ENCODE data around the gene GRIP1.
"Not testable (repeated sequence)": the region's sequence is repeated elsewhere in the genome, so short reads cannot be mapped to it uniquely, and the experiment has no call there.

The GRIP1 gene

DNA sequence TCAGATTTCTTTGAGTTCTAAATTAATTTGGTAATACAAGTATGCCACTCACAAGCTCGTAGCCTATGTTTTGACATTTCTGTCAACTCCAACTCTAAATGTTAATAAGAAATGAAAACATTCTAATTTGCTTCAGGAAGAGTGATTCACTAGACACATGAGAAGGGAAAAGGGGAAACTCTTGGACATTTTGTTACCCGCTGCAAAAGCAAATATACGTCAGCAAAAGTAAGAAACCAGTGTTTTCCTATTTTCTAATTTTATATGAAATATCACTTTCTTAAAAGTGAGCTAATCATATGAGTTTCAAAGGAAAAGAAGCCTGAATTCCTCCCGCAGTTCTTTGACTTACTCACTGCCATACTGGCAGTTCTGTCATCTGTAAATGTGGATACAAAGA, 162.3 kb downstream of the GRIP1 start:
- no peak for DNase-seq

DNA sequence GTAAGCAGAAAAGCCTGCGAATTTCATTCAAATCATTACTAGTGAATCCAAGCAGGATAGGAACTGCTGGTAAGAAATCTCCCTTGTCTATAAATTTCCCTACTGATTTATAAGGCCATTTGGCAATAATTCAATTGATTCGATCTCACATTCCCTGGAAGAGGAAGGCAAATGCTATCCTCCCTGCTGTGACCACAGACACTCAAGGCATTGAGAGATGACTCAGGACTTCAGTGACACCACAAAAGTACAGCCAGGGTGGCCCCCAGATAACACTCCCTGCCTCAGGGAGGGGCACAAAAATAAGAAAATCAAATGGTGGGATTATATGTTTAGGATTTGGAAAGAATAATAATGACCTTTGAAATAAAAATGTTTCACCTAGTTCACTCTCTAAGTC, 162.7 kb downstream of the GRIP1 start:
- no peak for DNase-seq

DNA sequence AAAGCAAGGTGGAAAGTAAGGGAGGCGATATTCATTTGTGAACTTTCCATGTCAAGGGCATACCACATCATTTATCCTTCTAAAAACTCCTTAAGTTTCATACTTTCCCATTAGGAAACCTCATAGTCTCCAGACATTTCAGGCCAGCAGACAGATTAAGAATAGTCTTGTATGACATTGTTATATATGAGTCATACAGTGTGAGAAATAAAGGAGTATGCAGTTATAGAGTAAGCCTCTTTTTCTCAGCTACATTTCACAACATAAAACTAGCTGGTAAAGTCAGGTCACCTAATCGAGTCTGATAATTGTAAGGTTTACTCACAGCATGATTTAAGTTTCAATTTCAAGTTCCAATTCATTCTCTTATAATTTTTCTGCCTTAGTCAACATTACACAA, 164.3 kb downstream of the GRIP1 start:
- DNase-seq = no peak

DNA sequence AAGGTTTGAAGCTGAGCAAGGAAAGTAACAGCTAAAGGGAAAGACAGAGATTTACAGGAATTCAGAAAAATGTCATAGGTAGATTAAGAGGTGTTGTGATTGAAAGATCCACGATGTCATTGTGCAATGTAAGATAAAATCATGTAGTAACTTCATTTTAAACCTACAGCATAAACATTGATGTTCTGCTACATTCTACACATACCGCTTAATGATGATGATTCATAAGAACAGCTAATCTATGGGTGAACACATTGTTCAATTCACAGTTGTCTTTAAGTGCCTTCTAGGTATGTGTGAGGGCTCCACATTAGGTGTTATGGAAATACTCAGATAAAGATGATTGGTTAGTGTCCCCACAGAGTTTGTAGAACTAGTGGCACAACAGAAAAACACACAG, 170.9 kb downstream of the GRIP1 start:
- no peak for DNase-seq

DNA sequence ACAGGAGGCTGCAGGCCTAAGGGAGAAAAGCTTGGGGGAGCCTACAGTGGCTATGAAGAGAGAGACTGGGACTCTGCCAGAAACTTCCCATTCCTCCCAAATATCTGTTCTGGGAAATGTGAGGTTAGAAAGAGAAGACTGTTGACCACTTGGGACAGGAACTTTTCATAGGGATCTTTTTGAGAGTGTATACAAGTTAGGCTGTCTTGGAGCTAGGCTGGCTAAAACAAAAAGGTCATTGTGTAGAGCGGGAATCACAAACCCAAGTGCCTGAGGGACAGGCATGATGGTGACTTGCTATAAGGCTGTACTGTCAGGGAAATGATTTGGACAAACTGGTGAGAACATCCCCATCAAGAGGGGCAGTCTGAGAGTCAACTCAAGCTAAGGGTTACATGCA, 175.1 kb downstream of the GRIP1 start:
- no peak for DNase-seq

DNA sequence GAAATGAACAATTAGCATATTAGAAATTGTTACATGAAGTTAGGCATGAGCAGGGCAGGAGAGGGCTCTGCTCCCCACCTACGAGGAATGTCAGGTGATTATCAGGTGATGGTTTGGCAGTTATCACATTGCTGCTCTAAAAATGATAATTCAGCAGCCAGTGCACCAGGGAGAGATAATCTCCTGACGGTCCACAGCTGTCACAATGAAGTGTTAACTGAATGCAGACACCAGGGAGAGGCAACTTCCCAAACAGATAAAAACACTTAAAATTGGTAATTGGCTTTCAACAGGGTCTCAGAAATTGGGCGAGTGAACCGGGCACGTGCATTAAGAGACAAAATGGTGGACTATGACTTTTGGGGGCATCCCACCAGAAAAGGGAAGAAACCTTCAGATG, 176.0 kb downstream of the GRIP1 start:
- DNase-seq = no peak

DNA sequence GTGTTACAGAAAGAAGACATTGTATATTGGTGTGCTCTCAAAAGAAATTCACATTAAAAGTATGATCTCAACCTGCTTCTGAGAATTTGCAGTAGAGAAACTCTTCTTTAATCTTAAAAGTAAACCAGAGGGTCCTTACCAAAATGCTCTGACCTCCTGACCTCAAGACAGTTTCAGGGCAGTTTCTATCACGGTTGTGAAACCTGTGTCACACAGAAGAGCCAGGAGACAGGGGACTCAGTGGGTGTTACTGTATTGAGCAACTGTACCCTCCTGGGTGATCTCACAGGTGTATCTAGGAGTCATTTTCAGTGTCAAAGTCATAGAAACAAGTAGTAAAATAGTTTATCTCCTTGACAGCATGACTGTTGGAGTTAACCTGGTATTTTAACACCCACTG, 178.0 kb downstream of the GRIP1 start:
- DNase-seq = no peak

DNA sequence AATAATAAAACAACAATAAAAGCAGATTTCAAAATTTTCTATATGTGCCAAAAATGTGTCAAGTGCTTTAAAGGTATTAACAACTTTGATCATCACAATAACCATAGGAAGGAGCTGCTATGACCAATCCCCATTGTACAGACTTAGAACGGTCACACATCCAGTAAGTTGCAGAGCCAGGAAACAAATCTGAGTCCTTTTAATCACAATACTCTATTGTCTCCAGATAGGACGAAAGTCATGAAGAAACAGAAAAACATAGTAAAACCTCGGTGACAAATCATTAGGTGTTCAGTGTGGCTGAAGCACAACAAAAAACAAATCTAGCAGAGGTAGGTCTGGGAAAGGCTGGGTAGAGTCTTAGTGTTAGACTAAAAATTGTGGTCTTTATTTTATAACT, 178.8 kb downstream of the GRIP1 start:
- DNase-seq = no peak

DNA sequence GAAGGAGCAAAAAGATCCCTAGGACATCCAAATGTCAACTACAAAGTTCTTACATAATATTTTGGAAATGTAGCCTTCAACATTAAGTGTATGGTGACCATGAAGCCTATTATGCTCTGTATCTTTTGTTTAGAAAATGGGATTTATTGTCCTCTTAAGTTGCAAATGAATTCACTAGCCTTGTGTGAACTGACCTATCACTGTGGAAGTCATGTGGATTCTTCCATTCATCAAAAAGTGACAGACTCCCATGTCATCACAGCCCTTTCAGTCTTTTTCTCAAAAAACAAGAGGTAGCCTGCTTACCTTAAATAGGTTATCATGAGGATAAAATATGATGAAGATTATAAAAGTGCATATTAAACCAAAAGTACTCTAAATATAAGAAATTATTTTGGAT, 179.9 kb downstream of the GRIP1 start:
- no peak for DNase-seq

DNA sequence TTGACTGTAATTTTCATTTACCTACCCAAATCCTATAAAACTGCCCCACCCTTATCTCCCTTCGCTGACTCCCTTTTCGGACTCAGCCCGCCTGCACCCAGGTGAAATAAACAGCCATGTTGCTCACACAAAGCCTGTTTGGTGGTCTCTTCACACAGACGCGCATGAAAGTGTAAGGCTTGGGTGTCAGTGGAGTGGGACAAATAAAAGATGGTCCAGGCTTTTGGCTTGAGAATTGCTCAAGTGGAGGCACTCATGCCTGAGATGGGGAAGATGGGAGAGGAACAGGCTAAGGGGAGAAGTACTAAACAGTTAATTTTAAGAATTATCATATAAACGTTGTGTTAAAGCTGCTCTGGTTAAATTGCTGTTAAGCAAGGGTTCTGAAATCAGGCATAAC, 180.8 kb downstream of the GRIP1 start:
- DNase-seq = not testable (repeated sequence)

DNA sequence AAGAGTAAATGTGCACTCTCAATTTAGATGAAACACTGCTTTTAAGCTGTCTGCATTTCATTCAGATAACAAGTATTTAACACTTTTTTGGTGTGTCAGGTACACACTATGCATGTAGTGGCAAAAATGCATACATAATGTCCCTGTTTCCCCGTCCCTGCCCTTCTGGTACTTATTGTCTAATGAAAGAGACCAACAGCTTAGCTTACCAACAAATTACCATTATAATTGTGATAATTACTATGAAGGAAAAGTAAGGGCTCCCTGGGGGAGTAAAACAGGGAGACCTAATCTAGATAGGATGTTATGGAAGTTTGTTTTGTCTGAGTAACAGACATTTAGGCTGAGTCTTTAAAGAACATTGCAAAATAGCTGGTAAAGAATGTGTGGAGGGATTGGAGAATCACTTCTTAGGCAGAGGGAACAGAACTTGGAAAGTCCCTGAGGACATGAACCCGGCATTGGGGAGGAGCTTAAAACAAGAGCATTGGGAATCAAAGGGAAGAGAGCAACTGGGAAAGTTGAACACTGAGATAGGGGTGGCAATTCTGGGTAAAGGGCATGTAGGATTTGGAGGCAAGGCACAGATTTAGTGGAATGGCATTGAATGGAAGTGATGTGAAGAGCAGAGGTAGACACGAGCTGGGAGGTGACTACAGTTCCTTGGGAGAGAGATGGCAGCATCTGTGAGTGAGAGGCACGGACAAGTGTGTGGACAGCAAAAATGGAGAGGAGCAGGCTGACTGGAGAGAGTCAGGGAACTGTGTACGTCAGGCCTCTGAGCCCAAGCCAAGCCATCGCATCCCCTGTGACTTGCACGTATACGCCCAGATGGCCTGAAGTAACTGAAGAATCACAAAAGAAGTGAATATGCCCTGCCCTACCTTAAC, 181.6 kb downstream of the GRIP1 start:
- DNase-seq = no peak

DNA sequence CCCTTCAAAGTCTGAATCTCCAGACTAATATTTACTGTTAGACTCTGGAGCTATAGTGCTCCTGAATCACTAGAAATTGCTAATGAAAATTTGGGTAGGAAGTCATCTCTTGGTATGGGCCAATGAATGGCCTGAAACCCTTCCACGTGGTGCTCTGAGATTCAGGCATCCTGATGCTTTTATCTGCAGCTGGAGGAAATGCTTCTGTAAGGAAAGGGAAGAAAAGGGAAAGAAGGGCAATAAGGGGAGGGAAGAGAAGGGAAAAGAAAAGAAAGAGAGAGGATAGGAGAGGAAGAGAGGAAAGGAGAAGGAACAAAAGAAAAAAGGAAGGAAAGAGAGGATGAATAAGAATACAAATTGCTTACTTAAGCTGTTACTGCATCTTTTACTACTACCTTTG, 182.3 kb downstream of the GRIP1 start:
- no peak for DNase-seq

DNA sequence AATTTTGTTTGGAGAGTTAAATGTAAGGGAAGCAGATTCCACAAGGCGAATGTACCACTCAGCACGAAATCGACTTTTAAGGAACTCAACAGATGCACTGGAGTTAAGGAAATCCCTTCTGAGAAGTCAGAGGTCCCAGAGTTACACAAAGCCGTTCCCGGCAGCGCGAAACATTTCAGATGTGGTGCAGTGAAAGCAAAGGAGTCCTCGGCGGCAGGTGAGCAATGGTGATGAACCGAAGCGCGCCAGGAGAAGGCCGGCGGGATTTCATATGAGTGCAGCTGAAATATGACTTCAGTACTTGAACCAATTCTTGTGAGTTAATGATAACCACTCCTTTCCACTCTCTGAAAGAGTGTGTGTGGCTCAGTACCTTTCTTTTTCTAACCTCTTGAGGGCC, 183.2 kb downstream of the GRIP1 start:
- DNase-seq = no peak

DNA sequence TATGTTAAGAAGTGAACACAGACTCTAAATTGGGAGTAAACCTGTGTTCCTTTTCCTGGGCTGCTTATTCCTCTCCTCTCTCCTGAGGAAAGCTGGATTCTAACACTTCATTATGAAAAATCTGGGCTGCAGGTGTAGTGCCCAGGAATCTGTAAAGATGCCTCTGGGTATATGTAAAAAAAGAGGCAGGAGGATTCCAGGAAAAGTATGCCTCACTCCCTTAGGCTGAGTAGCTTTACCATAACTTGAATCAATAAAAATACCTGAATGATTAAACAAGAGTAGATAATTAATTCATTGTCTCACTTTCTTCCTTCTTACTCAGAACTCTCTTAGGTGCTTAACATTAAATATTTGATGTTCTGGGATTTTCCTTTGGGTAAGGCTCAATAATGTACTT, 185.1 kb downstream of the GRIP1 start:
- no peak for DNase-seq

DNA sequence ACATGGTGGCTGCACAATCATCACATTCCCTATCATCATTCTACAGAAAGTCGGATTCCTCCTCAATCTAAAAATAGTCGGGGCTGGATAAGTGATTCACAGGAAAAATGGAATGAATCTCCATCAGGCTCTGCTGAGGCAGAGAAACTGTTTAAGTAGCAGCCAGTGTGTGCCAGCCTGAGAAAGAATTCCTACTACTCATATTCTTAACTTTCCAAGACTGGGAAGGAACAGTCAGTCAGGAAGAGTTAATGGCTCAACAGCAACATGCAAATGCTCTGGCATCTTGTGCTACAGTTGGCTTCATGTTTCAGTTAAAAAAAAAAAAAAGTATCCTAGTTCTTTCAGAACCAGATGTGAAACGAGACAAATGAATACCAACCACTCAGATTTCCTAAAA, 187.0 kb downstream of the GRIP1 start:
- no peak for DNase-seq

DNA sequence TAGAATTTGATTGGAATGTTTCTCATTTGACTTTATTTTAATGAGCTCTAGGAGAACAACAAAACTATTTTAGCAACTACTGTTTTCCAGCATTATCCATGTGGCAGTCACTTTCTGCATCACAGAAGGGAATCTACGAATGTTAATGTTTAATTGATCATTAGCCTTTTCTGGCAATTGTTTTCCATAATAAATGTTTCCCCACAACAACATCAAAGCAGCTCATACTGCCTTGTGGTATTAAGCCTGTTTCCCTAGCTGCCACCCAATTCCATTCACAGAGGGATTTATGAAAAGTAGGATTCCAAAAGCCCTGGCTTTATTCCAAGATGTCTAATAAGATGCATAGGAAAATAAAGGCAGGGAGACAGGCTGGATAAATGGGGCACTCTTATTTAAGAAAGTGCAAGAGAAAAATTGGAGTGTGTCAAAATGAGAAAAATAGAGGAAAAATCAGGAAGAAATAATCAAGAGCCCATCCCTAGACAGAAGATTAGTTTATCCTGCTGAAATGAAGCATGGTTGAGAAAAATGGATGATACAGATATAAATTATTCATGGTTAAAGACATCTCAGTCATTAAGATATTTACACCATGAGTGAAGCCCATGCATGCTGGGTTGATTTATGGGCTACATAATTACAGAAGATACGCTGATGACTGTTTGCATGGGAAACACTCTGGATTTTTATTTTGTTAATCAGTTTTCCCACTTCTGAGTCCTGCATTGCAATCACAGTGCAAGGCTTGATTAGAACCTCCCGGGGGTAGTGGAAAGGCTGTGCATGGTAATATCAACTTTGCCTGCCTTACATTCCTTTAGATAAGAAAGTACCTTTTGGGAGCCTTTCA, 196.3 kb downstream of the GRIP1 start:
- no peak for DNase-seq

DNA sequence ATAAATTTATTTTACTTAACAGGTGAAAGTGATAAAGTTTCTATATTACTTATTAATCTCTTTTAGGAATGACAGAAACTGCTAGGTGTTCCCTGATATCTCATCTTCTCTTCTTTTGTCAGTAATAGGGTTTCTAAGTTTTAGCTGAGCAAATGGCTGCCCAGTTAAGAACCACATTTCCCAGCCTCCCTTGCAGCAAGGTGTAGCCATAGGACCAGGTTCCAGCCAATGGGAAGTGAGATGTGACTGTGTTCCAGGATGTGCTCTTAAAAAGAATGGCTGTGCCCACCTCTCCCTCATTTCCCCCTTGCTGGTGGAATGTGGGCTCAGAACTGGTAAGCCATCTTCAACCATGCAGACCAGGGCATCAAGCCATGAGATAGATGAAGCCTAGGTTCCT, 210.9 kb downstream of the GRIP1 start:
- no peak for DNase-seq

DNA sequence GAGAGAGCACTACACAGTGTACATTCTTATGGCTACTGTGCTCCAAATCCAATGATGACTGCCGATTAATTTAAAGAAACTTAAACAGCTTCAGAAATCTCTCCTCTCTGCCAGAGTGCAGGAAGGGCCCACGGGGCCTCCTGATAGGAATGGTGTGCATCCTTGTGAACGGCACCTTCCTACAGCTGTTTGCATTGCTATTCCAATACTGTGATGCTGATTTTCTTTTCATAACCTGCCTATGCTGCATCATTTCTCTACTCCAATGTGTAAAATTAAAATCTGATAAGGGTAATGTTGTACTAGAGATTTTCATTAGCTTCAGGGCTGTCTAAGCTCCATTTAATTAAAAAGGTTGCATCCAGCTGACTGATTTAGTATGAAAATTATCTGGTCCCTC, 217.5 kb downstream of the GRIP1 start:
- no peak for DNase-seq

DNA sequence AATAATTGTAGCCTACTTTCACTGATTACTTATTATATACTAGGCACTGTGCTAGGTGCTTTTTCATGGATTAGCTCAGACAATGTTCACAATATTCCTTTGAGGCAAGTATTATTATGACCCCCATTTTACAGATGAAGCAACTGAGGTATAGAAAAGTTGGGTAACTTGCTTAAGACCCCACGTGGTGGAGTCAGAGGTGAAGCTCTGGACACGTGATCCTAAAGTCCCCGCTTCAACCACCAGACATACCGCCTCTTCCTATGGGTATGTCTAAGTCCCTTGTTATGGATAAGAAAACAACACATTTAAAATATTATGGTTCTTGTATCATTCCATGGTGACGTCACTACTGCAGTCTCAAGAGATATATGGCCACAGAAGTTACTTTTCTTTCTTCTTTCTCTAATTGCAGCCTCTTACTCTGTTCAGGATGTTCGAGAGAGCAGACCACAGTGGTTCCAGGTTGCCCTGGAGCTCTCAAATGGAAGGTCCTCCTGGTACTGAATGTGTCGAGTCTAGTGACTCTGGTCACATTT, 218.9 kb downstream of the GRIP1 start:
- DNase-seq = no peak

DNA sequence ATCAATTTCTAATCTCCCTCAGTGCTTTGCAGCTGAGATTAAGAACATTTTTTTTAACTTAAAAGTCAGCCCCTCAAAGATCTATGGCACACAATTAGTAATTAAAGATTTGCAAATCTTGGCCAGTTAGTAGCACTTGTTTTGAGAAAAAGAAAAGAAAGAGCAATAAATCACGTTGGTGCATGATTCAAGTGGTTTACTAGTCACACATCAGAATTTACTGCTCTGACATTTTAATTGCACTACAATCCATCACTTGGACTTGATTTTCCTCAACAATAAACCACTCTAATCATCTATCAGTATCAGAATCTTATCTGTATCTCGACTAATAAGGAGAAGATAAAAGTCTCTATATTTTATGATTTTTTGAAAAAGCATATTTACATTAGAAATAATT, 222.3 kb downstream of the GRIP1 start:
- DNase-seq = no peak

DNA sequence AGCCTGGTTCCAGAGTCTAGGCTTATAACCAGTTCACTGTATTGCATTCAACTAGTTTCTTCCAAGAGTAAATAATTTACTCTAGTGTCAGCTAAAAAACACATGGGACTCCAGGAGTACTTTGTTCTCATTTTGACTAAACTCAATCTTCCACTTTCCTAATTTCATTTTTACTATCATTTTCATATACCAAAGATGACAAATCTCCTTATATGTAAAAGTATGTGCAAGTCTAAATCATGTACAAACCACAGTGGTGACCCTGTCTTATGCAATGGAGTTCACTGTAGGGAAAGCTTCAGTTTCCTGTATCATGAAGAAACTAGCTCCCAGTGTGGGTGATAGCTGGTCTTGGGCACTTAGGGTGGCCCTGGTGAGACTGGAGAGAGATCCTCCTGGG, 225.0 kb downstream of the GRIP1 start:
- no peak for DNase-seq

DNA sequence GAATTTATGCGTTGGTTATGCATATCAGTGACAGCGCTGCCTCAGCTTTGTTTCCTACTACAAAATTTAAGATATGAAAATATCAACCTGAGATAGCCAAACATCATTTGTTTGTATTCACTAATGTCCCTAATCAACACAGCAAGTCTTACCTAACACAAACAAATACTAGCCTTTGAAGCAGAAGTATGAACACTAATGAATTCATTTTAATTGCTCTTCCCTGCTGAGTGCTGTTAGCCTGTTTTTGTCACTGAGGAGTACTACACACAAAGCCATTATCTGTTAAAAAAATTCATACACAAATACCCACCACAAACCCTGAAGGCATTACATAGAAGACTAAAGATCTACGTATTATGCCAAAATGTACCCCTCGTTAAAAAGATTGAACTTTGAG, 225.8 kb downstream of the GRIP1 start:
- no peak for DNase-seq

DNA sequence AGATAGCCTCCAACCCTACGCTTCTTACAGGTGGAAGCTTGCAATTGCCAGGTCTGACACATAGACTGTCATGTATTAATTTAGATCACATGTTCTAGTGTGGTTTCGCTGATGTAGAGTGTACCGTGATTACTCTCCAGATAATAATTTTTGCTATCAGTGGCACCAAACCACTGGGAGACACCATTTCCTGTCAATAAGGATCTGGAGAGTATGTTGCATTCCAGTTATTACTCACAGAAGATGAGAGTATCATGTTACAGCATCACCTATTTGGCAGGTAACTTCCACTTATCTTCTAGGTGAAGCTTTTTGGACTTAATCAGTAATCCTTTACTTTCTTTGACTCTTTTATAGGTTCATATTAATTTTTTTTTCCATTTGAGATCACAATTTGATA, 229.3 kb downstream of the GRIP1 start:
- no peak for DNase-seq

DNA sequence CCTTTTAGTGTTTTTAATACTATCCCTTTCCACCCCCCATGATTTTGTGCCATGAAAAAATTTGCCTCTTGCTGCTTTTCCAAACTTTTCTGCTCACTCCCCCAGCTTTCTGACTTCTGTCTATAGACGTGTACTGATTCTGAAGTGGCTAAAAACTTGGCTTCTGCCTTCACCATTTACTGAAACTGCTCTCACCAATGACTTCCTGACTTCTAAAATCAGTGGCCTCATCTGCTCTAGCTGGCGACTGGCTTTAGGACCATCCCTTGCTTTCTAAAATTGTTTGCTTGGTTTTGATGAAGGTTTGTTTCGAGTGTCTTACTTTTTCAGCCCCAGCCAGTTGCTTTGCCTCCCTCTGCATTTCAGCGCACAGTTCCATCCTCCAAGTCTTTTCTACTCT, 231.2 kb downstream of the GRIP1 start:
- DNase-seq = no peak

All from left hindlimb (tissue), 1 donor.